BJ (cell line): ENCODE results near the gene TGFB3. TPM values are rescaled to one million over a fixed set of nuclear protein-coding genes. Genes with fewer than 3 reads are reported as not detected.
A peak's percentile ranks its signal among the peaks of the same experiment; 100 is the strongest.
"Not testable (repeated sequence)": the region's sequence is repeated elsewhere in the genome, so short reads cannot be mapped to it uniquely, and the experiment has no call there.

Source experiments
- CTCF ChIA-PET: fragments of 350-600 bp; formaldehyde crosslinking; extraction: SDS; loops from one replicate; lab custom pipeline; 2021; ENCODE audit warnings: antibody characterized with exemption, inconsistent platforms; lab: Yijun Ruan, JAX
- POLR2A ChIA-PET: fragments of 300-600 bp; sonication (Branson Sonifier 250); formaldehyde crosslinking; extraction: SDS; loops from one replicate; lab custom pipeline; 2021; ENCODE audit warnings: antibody characterized with exemption; lab: Charles Lee
- DNase-seq: peaks from one replicate; pipeline ENCODE4 v3.0.0-alpha.2; 2011; ENCODE audit warnings: low read depth
- H3K27me3 ChIP-seq: 2 replicates; pipeline ENCODE4 v1.6.0; 2011; ENCODE audit warnings: low read length; ENCODE audit not compliant: control insufficient read depth, insufficient read depth
- H3K36me3 ChIP-seq: 2 replicates; pipeline ENCODE4 v1.5.1; 2011; ENCODE audit warnings: low read length; ENCODE audit not compliant: control insufficient read depth, insufficient read depth
- H3K4me3 ChIP-seq: 2 replicates; pipeline ENCODE4 v1.5.1; 2011; ENCODE audit warnings: low read depth, mild to moderate bottlenecking, control low read depth, low read length
- CTCF ChIP-seq: IDR thresholded peaks from 2 replicates; pipeline ENCODE4 v1.5.1; 2011; ENCODE audit warnings: low read depth, mild to moderate bottlenecking, control low read depth, inconsistent platforms, low read length, moderate library complexity; ENCODE audit not compliant: insufficient read depth
- polyA plus RNA-seq: library from polyadenylated mRNA; depleted of rRNA; stranded (reverse); fragments of >200 nt; gene quantifications from 2 replicates; pipeline ENCODE4 v1.2.3, GENCODE V29; 2011

TGFB3 gene
- polyA plus RNA-seq, 1 experiment: 6.7 TPM

- Histone ChIP-seq H3K27me3 (no peaks in the 10 kb centered on the region), H3K4me3 (no peak overlapping the region), H3K36me3 (peaks cover 5% of the 10 kb centered on the region)
- no peak for DNase-seq
- POLR2A ChIA-PET: no interaction called here
- CTCF ChIA-PET: no interaction called here
- no peak for TF ChIP-seq CTCF
Measured at GRCh38 chr14:76015668-76016067, 33.9 kb upstream of the TGFB3 start.

GRCh38 chr14:76015191-76015590 is 33.4 kb upstream of the TGFB3 start:
- ChIA-PET POLR2A (no interaction called here), CTCF (no interaction called here)
- DNase-seq: no peak

GRCh38 chr14:76012354-76012753 is 30.6 kb upstream of the TGFB3 start:
- ChIA-PET CTCF (interaction anchor here (1.5 to 1.9 kb wide), 2 partner anchors 39 to 301 kb away, joined by 4 to 6 read pairs; no protein-coding TSS in a partner anchor), POLR2A (no interaction called here)
- TF ChIP-seq CTCF: no peak
- H3K36me3 ChIP-seq: peaks cover 7% of the 10 kb centered on the region
- no peaks in the 10 kb centered on the region for H3K27me3 ChIP-seq
- peak; percentile 9 for DNase-seq
- H3K4me3 ChIP-seq: no peak overlapping the region

More at GRCh38 chr14:76015191-76015590, 33.4 kb upstream of the TGFB3 start:
- TF ChIP-seq CTCF: no peak
- Histone ChIP-seq H3K36me3 (peaks cover 3% of the 10 kb centered on the region), H3K27me3 (no peaks in the 10 kb centered on the region), H3K4me3 (no peak overlapping the region)

DNA sequence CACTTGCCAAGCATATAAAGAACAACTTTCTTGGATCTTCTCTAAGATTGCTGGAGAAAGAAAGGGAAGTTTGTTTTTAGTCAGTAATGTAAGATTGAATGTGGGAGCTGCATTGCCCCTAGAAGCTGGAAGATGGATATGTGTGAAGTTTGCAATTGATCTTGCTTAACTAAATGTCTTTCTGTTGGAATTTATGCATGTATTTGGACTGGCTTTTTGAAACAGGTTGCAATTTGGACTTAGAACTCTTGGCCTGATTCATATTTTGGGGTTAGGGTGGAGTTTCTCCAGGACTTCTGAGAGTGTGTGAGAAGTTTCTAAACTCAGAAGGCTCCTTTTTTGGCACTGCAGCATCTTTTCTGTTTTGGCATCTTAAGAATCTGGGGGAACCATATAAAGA is 30.1 kb upstream of the TGFB3 start:
- Histone ChIP-seq H3K4me3 (no peak overlapping the region), H3K27me3 (no peaks in the 10 kb centered on the region), H3K36me3 (peaks cover 9% of the 10 kb centered on the region)
- no peak for DNase-seq
- TF ChIP-seq CTCF: no peak
- ChIA-PET POLR2A (no interaction called here), CTCF (interaction anchor here (1.9 kb wide), 1 partner anchor 301 kb away, joined by 6 read pairs; no protein-coding TSS in a partner anchor)

DNA sequence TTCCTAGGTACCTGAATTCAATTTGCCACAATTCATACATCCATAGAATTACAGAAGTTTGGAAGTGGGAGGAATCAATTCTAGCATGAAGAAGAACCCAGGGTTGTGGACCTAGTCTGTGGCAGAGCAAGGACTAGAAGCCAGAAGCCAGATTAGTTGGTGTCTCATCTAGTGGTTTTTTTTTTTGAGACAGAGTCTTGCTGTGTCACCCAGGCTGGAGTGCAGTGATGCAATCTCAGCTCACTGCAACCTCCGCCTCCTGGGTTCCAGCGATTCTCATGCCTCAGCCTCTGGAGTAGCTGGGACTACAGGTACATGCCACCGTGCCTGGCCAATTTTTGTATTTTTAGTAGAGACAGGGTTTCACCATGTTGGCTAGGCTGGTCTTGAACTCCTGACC is 27.8 kb upstream of the TGFB3 start:
- not testable (repeated sequence) for H3K4me3 ChIP-seq, H3K27me3 ChIP-seq, DNase-seq
- peaks cover 11% of the 10 kb centered on the region for H3K36me3 ChIP-seq
- CTCF ChIA-PET: interaction anchor here (1.4 to 2.3 kb wide), 2 partner anchors 300 to 343 kb away, joined by 3 to 10 read pairs; no protein-coding TSS in a partner anchor
- POLR2A ChIA-PET: interaction anchor here (0.6 to 0.7 kb wide), 2 partner anchors 29 to 287 kb away, joined by 3 to 4 read pairs; no protein-coding TSS in a partner anchor

DNA sequence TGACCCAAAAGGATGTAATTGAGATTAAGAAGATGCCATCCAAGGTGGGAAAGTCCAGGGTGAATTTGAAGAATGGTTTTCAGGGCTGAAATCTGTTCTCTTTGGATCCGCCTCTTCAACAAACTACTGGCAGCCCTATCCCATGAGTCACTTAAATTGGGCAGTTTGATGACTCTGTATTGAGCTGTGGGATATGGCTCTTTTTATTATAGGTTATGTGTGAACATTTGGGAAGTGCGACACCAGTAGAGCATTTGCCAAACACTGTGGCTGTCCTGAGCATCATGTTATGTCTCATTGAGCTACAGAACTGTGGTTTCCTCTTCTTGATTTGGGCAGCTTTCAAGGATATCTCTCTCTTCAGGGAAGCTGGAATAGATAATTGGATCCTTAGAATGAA is 26.1 kb upstream of the TGFB3 start:
- POLR2A ChIA-PET: no interaction called here
- DNase-seq: no peak
- CTCF ChIA-PET: interaction anchor here (1.1 to 2.3 kb wide), 4 partner anchors 14 to 299 kb away, joined by 3 to 10 read pairs (median 7); no protein-coding TSS in a partner anchor
- no peak overlapping the region for H3K4me3 ChIP-seq
- TF ChIP-seq CTCF: no peak
- H3K36me3 ChIP-seq: peaks cover 10% of the 10 kb centered on the region
- no peaks in the 10 kb centered on the region for H3K27me3 ChIP-seq
